ENCODE results near the gene FGFR2. TPM values are rescaled to one million over a fixed set of nuclear protein-coding genes. Genes with fewer than 3 reads are reported as not detected.
A peak's percentile ranks its signal among the peaks of the same experiment; 100 is the strongest.

Gene FGFR2
- total RNA-seq, 1 experiment from 2014 or later = 19.7 TPM

DNA sequence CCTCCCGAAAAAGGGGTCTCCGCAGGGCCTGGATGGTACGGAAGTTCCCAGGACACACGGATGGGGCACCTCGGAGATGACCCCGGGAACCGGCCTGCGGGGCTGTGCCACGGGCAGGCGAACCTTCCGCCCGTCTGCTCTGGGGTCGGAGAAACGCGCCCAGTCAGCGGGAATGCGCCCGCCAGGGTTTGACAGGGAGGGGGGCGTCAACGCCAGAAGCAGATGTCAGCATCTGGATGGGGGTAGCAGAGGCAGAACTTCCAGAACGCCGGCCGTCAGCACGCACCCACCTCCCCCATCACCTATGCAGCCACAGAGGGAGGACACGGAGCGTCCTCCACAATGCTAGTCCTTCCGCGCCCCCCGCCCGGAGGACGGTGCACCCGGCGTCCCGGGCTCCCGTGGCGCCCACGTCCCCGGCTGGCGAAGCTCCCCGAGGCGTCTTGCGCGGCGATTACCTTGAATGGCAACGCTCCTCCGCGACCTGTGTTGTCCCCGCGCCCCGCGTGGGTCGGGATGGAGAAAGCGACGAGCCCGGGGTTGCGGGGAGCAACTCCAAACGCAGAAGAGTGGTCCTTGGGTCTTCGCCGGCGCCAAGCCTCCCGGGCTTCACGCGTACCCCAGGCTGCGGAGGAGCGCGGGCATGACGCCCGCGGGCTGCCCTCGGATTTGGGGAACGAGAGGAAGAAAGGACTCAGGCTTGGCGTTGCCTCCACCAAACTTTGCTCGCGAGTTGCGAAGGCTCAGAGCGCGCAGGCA is 561 bp downstream of the FGFR2 start:
- DNase-seq (ENCODE audit: low read depth, low spot score) = no peak
- H3K9ac ChIP-seq (ENCODE audit: low read length) = peak overlapping the region; percentile 67
- H3K4me1 ChIP-seq (ENCODE audit: control insufficient read depth in 1 of 2, insufficient read depth in 2 of 2, low read length in 2 of 2) = peaks cover 5 to 17% of the 10 kb centered on the region in 2 experiments; a peak in 3 of 4 replicates
- TF ChIP-seq, protein P1, sequence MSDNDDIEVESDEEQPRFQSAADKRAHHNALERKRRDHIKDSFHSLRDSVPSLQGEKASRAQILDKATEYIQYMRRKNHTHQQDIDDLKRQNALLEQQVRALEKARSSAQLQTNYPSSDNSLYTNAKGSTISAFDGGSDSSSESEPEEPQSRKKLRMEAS (IDR thresholded peaks at IDR 0.05) = no peak
- TF ChIP-seq SIN3A (IDR thresholded peaks at IDR 0.05; ENCODE audit: low read depth) = no peak
- no peak for TF ChIP-seq ZFX (IDR thresholded peaks at IDR 0.05)
- no peak for TF ChIP-seq SRF (IDR thresholded peaks at IDR 0.05; ENCODE audit: low read depth)
- TF ChIP-seq POLR2A (IDR thresholded peaks at IDR 0.05; ENCODE audit: borderline replicate concordance, extremely low read depth, insufficient read depth, insufficient read length) = no peak
- TF ChIP-seq EZH2 (IDR thresholded peaks at IDR 0.05) = no peak
- TF ChIP-seq RAD21 (IDR thresholded peaks at IDR 0.05; ENCODE audit: low read depth) = no peak
- TF ChIP-seq JUND (IDR thresholded peaks at IDR 0.05) = no peak
- no peak for TF ChIP-seq EZH2phosphoT487 (IDR thresholded peaks at IDR 0.05; ENCODE audit: borderline replicate concordance)
- TF ChIP-seq FOSL1 (IDR thresholded peaks at IDR 0.05; ENCODE audit: low read depth) = no peak
- no peak for TF ChIP-seq SP1 (IDR thresholded peaks at IDR 0.05; ENCODE audit: low read depth)
- TF ChIP-seq CBX3 (IDR thresholded peaks at IDR 0.05; ENCODE audit: low read depth) = no peak
- TF ChIP-seq TCF7L2 (IDR thresholded peaks at IDR 0.05; ENCODE audit: borderline replicate concordance, extremely low read depth, insufficient read depth, insufficient read length) = no peak
- TF ChIP-seq, protein P2, sequence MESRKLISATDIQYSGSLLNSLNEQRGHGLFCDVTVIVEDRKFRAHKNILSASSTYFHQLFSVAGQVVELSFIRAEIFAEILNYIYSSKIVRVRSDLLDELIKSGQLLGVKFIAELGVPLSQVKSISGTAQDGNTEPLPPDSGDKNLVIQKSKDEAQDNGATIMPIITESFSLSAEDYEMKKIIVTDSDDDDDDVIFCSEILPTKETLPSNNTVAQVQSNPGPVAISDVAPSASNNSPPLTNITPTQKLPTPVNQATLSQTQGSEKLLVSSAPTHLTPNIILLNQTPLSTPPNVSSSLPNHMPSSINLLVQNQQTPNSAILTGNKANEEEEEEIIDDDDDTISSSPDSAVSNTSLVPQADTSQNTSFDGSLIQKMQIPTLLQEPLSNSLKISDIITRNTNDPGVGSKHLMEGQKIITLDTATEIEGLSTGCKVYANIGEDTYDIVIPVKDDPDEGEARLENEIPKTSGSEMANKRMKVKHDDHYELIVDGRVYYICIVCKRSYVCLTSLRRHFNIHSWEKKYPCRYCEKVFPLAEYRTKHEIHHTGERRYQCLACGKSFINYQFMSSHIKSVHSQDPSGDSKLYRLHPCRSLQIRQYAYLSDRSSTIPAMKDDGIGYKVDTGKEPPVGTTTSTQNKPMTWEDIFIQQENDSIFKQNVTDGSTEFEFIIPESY (IDR thresholded peaks at IDR 0.05; ENCODE audit: extremely low read depth, insufficient replicate concordance, low read length) = no peak
- TF ChIP-seq ZNF274 (IDR thresholded peaks at IDR 0.05; ENCODE audit: low read depth, low read length) = no peak
- no peak for TF ChIP-seq POLR2AphosphoS5 (IDR thresholded peaks at IDR 0.05; ENCODE audit: low read depth, low read length)
- no peak for TF ChIP-seq EGR1 (IDR thresholded peaks at IDR 0.05; ENCODE audit: low read depth)
- TF ChIP-seq, protein P3, sequence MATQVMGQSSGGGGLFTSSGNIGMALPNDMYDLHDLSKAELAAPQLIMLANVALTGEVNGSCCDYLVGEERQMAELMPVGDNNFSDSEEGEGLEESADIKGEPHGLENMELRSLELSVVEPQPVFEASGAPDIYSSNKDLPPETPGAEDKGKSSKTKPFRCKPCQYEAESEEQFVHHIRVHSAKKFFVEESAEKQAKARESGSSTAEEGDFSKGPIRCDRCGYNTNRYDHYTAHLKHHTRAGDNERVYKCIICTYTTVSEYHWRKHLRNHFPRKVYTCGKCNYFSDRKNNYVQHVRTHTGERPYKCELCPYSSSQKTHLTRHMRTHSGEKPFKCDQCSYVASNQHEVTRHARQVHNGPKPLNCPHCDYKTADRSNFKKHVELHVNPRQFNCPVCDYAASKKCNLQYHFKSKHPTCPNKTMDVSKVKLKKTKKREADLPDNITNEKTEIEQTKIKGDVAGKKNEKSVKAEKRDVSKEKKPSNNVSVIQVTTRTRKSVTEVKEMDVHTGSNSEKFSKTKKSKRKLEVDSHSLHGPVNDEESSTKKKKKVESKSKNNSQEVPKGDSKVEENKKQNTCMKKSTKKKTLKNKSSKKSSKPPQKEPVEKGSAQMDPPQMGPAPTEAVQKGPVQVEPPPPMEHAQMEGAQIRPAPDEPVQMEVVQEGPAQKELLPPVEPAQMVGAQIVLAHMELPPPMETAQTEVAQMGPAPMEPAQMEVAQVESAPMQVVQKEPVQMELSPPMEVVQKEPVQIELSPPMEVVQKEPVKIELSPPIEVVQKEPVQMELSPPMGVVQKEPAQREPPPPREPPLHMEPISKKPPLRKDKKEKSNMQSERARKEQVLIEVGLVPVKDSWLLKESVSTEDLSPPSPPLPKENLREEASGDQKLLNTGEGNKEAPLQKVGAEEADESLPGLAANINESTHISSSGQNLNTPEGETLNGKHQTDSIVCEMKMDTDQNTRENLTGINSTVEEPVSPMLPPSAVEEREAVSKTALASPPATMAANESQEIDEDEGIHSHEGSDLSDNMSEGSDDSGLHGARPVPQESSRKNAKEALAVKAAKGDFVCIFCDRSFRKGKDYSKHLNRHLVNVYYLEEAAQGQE (IDR thresholded peaks at IDR 0.05; ENCODE audit: low read depth) = no peak
- TF ChIP-seq ELF1 (IDR thresholded peaks at IDR 0.05; ENCODE audit: borderline replicate concordance, low read depth) = no peak
- H3K36me3 ChIP-seq (ENCODE audit: control insufficient read depth in 1 of 2, insufficient read depth in 2 of 2, low read length in 2 of 2) = no peaks in the 10 kb centered on the region
- H3K27ac ChIP-seq (ENCODE audit: low read depth, low read length) = peak overlapping the region; percentile 65; the same call in 1 of the 2 replicates
- H4K20me1 ChIP-seq (ENCODE audit: insufficient read depth) = no peaks in the 10 kb centered on the region
- H3K27me3 ChIP-seq (ENCODE audit: insufficient read depth, low read length) = no peaks in the 10 kb centered on the region
- H3K4me2 ChIP-seq (ENCODE audit: low read length) = peak overlapping the region; percentile 85
- no peaks in the 10 kb centered on the region for H3K9me2 ChIP-seq (ENCODE audit: insufficient read depth)
- no peaks in the 10 kb centered on the region for H3K79me2 ChIP-seq (ENCODE audit: insufficient read depth, low read length)
- RAD21 ChIA-PET (ENCODE audit: low non-redundant PET in 1 of 2, low total read pairs in 2 of 2, uncharacterized antibody in 2 of 2, unreplicated experiment in 2 of 2) = no interaction called here
- POLR2A ChIA-PET = no interaction called here
- intact Hi-C loops (cut with micrococcal nuclease) = loop anchor here (5.0 kb wide), 1 partner anchor 270 kb away; no protein-coding TSS in a partner anchor
- ATAC-seq = peak; percentile 21
- BruUV-seq (replicated peaks) = no TSS peak
- peak overlapping the region; percentile 76 to 78 for H3K4me3 ChIP-seq (replicated peaks in 1 of 2; ENCODE audit: low read depth in 1 of 2, low read length in 2 of 2)
- CTCF ChIA-PET = no interaction called here
- peak overlapping the region; percentile 23 for H2AFZ ChIP-seq (ENCODE audit: low read depth, low read length, poor library complexity, severe bottlenecking)
- H3K9me3 ChIP-seq (ENCODE audit: control insufficient read depth in 1 of 2, insufficient read depth in 1 of 2, low read depth in 1 of 2, low read length in 2 of 2) = no peaks in the 10 kb centered on the region
